Measurements from ENCODE around the gene RUNX1.

The RUNX1 gene

DNA sequence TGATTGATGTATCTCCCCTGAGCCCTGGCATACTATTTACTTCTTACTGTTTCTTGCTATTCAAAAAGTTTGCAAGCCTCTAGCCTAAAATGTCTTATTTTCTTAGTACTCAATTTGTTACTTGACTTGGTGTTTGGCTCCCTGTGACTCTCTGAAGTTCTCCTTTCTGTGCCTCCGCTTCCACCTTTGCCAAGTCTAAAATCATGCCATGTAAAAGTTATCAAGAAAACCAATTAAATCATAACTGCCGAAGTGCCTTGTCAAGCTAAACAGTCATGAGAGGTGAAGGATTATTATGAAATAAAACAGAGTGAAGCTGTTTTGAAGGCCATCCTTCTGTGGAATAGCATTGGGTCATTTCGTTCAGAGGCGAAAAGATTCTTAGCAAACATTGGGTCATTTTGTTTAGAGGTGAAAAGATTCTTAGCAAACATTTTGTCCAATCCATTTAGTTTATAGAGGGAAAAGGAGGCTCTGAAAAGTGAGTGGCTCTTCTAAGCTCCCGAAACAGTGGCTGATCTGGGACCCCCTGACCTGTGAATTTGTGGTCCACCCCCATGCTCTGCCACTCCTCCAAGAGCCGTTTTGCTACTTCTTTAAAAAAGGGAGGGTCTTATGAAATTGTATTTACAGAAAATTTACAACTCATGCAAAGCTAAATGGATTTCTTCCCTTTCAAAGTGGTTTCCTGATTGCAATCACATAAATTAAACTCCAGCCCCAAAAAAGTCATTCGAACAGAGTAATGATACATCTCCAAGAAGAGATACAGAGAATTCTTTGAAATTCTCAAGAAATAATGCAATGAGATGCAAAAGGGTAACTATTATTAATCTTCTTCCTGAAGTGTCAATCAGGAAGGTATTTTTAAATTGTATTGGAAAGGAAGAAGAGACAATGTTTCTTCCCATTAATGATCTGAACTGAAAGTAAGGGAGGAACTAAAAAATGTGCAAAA is 141.4 kb downstream of the RUNX1 start:
- TF ChIP-seq, protein P1, sequence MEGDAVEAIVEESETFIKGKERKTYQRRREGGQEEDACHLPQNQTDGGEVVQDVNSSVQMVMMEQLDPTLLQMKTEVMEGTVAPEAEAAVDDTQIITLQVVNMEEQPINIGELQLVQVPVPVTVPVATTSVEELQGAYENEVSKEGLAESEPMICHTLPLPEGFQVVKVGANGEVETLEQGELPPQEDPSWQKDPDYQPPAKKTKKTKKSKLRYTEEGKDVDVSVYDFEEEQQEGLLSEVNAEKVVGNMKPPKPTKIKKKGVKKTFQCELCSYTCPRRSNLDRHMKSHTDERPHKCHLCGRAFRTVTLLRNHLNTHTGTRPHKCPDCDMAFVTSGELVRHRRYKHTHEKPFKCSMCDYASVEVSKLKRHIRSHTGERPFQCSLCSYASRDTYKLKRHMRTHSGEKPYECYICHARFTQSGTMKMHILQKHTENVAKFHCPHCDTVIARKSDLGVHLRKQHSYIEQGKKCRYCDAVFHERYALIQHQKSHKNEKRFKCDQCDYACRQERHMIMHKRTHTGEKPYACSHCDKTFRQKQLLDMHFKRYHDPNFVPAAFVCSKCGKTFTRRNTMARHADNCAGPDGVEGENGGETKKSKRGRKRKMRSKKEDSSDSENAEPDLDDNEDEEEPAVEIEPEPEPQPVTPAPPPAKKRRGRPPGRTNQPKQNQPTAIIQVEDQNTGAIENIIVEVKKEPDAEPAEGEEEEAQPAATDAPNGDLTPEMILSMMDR (IDR thresholded peaks at IDR 0.05): no peak
- no peak for DNase-seq (ENCODE audit: low spot score)
- H3K27ac ChIP-seq: peak overlapping the region in 1 of 2 donors; percentile 8
- no peak overlapping the region for H3K4me3 ChIP-seq

DNA sequence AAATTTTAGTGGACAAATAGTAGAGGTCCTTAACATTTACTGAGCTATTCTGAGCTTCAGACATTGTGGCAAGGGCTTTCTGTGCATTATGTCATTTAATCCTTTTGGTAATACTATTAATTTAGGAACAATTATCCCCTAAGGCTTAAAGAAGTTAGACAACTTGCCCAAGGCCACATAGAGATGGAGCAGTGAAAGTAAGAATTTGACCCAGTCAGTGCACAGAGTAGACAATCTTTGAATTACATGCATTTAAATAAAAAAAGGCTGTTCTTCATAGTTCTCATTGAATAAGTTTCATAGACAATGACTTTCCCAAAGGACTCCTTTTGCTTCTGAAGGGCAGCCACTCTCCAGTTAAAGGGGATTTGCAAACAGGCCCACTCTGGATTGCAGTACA is 142.7 kb downstream of the RUNX1 start:
- TF ChIP-seq, protein P1 (IDR thresholded peaks at IDR 0.05): no peak
- Histone ChIP-seq H3K4me3 (no peak overlapping the region), H3K27ac (no peak overlapping the region)
- no peak for DNase-seq (ENCODE audit: low spot score)

- TF ChIP-seq, protein P1 (IDR thresholded peaks at IDR 0.05): no peak
- no peak overlapping the region for H3K27ac ChIP-seq
- DNase-seq (ENCODE audit: low spot score): no peak
- H3K4me3 ChIP-seq: no peak overlapping the region
These were observed 143.9 kb downstream of the RUNX1 start for GRCh38 chr21:34905218-34905537.

- H3K4me3 ChIP-seq: no peak overlapping the region
- TF ChIP-seq, protein P1 (IDR thresholded peaks at IDR 0.05): no peak
- no peak for DNase-seq (ENCODE audit: low spot score)
These were observed 144.4 kb downstream of the RUNX1 start for GRCh38 chr21:34904526-34905217.

GRCh38 chr21:34900376-34900775 is 148.7 kb downstream of the RUNX1 start:
- TF ChIP-seq, protein P1 (IDR thresholded peaks at IDR 0.05): no peak
- Histone ChIP-seq H3K27ac (no peak overlapping the region), H3K4me3 (no peak overlapping the region)
- no peak for DNase-seq (ENCODE audit: low spot score)

More at GRCh38 chr21:34904526-34905217, 144.4 kb downstream of the RUNX1 start:
- H3K27ac ChIP-seq: no peak overlapping the region

- no peak overlapping the region for H3K27ac ChIP-seq
- H3K4me3 ChIP-seq: no peak overlapping the region
- TF ChIP-seq, protein P1 (IDR thresholded peaks at IDR 0.05): no peak
- no peak for DNase-seq (ENCODE audit: low spot score)
These were observed 149.3 kb downstream of the RUNX1 start for GRCh38 chr21:34899760-34900159.
